ENCODE data around the gene VRK3.

DNA sequence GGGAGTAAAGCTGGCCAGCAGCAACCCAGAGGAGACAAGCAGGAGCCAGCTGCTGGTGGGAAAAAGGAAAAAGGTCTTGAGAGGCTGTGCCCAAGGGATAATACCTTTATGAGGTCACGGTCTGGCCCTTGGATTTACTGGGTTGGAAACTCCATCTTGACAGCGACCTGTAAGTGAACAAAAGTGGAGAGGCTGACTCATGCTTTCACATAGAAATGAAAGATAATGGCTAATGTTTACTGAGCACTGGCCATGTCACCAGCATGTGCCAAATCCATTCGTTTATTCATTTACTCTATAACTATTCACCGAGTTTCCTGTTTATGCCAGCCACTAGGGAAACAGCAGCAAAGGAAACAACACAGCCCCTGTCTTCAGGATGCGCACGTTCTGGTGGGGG lies 4.7 kb downstream of the VRK3 start:
- TF ChIP-seq, protein P1, sequence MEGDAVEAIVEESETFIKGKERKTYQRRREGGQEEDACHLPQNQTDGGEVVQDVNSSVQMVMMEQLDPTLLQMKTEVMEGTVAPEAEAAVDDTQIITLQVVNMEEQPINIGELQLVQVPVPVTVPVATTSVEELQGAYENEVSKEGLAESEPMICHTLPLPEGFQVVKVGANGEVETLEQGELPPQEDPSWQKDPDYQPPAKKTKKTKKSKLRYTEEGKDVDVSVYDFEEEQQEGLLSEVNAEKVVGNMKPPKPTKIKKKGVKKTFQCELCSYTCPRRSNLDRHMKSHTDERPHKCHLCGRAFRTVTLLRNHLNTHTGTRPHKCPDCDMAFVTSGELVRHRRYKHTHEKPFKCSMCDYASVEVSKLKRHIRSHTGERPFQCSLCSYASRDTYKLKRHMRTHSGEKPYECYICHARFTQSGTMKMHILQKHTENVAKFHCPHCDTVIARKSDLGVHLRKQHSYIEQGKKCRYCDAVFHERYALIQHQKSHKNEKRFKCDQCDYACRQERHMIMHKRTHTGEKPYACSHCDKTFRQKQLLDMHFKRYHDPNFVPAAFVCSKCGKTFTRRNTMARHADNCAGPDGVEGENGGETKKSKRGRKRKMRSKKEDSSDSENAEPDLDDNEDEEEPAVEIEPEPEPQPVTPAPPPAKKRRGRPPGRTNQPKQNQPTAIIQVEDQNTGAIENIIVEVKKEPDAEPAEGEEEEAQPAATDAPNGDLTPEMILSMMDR (IDR thresholded peaks at IDR 0.05) = no peak
- TF ChIP-seq POLR2A (IDR thresholded peaks at IDR 0.05) = no peak

All from sigmoid colon (tissue), 3 donors.